Measurements from ENCODE around the gene QSOX1.
"Not testable (repeated sequence)": the region's sequence is repeated elsewhere in the genome, so short reads cannot be mapped to it uniquely, and the experiment has no call there.

QSOX1 gene

GRCh38 chr1:180192172-180192571 lies 37.5 kb downstream of the QSOX1 start:
- peak; percentile 18 for DNase-seq

DNA sequence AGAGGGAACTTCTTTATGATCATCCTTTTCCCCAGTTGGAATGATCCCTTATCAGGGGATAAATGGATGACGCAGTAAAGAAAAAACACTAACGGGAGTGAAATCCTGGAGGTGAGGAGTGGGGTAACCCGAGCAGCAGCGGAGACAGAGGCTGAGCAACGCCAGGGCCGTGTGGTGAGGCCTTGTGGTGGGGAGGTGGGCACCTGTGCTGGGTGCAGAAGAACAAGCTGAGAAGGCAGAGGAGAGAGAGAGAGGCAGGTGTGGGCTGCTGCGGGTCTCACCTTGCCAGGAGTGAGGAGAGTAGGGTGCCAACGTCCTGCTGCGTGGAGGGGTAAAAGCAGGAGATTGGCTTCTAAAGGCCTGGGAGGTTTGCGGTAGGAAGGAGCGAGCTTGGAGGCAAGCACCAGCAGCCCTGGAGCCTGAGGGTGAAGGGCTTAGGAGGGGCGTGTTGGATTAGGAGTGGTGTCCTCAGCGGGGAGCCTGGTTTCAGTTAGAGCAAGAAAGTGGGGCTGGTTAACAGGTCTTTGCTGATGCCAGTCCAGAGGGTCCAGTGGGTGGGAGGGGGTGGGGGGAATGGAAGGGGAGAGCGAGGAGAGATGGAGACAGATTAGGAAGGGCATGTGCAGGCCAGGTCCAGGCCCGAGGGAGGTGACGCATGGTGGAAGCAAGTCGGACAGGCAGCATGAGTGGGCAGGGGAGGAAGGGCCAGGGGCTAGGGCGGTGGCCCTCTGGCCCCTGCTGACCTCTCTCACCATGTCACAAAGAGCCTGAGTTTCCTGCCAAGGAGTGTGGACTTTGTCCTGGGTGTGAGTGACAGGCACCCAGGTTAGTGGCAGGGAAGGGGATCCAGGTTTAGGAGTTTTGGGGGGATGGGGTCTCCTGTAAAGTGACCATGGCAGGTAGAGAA lies 38.7 kb downstream of the QSOX1 start:
- DNase-seq, result no peak

- DNase-seq, result no peak
Observed at GRCh38 chr1:180194048-180194425, 39.4 kb downstream of the QSOX1 start.

- DNase-seq, result no peak
Observed at GRCh38 chr1:180194546-180195207, 40.0 kb downstream of the QSOX1 start.

- DNase-seq, result no peak
Observed at GRCh38 chr1:180195401-180195800, 40.7 kb downstream of the QSOX1 start.

DNA sequence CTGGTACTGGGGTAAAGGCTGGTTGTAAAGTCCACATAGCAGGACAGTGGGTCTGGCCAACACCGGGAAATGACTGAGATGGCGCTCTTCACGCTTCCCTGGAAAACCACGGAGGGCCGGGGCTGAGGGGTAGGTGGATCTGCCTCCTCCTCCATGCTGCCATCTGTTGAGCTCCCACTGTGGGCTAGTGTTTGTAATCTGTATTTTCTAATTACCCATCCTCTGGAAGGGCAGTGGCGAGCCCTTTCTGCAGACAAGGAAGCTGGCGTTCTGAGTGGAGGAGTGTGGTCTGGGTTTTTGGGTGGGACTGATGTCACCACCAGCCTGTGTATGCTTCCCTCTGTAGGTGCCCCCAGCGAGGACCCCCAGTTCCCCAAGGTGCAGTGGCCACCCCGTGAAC lies 41.2 kb downstream of the QSOX1 start:
- DNase-seq, result no peak

DNA sequence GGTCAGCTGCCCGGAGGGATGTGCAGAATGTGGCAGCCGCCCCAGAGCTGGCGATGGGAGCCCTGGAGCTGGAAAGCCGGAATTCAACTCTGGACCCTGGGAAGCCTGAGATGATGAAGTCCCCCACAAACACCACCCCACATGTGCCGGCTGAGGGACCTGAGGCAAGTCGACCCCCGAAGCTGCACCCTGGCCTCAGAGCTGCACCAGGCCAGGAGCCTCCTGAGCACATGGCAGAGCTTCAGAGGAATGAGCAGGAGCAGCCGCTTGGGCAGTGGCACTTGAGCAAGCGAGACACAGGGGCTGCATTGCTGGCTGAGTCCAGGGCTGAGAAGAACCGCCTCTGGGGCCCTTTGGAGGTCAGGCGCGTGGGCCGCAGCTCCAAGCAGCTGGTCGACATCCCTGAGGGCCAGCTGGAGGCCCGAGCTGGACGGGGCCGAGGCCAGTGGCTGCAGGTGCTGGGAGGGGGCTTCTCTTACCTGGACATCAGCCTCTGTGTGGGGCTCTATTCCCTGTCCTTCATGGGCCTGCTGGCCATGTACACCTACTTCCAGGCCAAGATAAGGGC lies 41.9 kb downstream of the QSOX1 start:
- DNase-seq, result no peak

DNA sequence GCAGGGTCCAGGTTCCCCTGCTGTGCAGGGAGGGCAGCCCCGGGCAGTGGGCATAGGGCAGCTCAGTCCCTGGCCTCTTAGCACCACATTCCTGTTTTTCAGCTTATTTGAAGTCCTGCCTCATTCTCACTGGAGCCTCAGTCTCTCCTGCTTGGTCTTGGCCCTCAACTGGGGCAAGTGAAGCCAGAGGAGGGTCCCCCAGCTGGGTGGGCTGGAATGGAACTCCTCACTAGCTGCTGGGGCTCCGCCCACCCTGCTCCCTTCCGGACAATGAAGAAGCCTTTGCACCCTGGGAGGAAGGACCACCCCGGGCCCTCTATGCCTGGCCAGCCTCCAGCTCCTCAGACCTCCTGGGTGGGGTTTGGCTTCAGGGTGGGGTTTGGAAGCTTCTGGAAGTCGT lies 42.6 kb downstream of the QSOX1 start:
- no peak for DNase-seq

DNA sequence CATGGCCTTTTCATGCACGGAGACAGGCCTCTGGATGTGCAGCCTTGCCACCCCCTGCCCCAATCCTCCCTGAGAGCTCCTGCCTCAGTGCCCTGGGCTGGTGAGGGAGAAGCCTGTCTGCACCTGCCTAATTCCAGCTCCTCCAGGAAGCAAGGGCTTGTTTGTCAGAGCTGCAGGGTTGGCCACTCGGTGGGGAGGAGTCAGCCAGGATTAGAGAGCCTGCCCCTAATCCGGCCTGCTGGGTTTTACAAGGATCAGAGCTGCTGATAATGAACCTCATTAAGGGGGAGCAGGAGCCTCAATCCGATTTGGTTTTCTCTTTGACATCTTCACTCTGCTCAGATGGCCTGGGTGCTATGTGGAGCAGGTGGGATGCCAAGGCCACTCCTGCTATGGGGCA lies 43.5 kb downstream of the QSOX1 start:
- DNase-seq, result no peak

DNA sequence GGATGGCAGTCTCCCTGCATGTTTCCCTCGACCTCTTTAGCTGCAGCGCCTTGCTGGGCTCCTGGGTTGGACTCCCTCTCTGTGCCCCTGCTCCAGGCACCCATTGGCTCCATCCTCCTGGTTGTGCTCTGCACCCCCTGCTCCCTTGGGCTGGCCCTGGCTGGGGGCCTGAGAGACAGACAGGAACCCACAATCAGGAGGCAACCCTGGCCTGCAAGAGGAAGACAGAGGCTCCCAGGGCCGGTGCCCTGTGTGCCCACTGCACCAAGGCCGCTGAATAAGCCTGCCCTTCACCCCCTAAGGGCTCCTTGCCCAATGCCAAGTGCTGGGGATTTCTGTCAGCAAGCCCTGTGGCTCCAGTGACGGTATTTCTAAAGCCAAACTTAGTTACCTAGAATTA lies 43.9 kb downstream of the QSOX1 start:
- no peak for DNase-seq

GRCh38 chr1:180199018-180199417 lies 44.3 kb downstream of the QSOX1 start:
- no peak for DNase-seq

GRCh38 chr1:180201451-180202200 lies 47.0 kb downstream of the QSOX1 start:
- DNase-seq, result no peak

- not testable (repeated sequence) for DNase-seq
Observed at GRCh38 chr1:180202588-180202987, 47.9 kb downstream of the QSOX1 start.

DNA sequence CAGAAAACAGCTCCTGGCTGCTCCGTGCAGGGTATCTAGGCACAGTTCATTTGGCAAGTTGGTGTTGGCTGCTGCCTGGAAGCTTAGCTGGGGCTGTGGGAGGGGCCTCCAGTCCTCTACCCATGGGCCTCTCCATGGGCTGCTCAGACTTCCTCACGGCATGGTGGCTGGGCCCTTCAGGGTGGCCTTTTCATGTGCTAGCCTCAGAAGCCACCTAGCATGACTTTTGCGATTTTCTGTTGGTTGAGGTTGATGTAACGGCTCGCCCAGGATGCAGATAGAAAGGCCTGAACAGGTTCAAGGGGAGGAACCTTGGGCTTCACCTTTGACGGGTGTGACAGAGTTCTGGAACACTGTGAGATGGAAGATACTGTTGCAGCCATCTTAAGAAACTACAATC lies 49.6 kb downstream of the QSOX1 start:
- no peak for DNase-seq

DNA sequence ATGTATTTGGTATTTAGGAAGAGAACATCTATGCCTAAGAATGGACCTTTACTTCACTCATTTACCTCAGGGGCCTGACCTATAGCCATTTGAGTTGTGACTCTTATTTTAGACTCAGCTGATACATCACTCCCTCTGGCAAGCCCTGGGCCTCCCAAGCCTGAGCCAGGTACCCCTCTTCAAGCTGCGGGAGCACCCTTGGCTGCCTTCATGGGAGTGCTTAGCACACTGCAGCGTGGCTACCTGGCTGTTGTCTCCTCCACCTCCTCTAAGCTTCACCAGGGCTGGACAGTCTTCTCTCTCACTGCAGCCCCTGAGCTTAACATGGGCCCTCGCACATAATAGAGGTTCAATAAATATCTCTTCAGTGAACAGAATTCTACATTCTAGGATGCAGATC lies 51.9 kb downstream of the QSOX1 start:
- DNase-seq, result no peak

DNA sequence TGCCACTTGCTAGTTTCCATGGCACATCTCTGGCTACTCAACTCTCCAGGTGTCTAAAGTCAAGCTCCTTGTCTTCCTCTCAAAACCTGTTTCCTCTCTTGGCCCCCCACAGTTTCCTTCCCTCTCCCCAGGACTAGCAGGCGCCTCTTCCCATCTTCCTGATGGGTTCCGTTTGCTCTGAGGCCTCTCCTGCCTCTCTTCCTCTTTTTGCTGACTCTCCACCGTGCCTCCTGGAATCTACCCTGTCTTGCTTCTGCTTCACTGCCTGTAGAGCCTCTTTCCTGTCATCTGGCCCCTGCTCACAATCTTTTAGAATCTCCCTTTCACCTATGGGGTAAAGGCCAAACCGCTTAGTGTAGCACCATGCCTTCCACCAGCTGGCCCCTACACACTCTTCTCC lies 53.6 kb downstream of the QSOX1 start:
- DNase-seq, result no peak

DNA sequence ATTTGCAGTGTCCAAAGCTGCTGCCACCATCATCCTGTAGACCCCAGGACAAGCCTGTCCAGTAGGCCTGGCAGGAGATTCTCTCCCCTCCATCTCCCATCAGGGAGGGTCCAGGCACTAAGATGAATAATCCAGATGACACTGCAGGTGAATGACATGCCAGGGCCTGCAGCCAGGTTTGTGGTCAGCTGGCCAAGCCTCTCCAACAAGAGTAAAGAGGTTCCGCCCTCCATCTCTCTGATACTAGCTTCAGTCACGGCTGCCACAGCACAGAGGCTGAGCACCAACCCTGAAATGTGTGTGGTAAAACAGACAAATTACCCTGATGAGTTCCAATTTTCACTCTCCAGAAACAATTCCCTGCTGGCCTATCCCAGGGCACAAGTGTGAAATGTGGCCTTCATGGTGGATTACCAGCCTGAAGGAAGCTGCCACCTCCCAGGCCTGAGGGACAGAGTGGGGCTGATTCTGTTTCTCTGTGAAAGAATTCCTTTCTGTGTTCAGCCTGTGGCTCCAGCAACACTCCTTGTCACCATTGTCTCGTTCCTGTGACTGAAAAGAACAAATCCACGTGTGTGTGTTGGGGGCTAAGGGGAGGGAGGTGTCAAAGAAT lies 55.4 kb downstream of the QSOX1 start:
- DNase-seq, result no peak

- no peak for DNase-seq
Observed at GRCh38 chr1:180211156-180211859, 56.6 kb downstream of the QSOX1 start.

- no peak for DNase-seq
Observed at GRCh38 chr1:180211860-180212229, 57.2 kb downstream of the QSOX1 start.

GRCh38 chr1:180213401-180214170 lies 58.9 kb downstream of the QSOX1 start:
- DNase-seq, result peak; percentile 86

- DNase-seq, result no peak
Observed at GRCh38 chr1:180215856-180216625, 61.4 kb downstream of the QSOX1 start.

All from activated CD4-positive, alpha-beta T cell treated with anti-CD3 and anti-CD28 coated beads, Interleukin-10, Interleukin-2, amounts not matched to agents 100 ng/mL and 50 ng/mL, durations not matched to agents 16 hours and 8 hours (primary cell).